Head of caudate nucleus (tissue), 42 donors: Measurements from ENCODE around the gene ARAP1.

Experiments
- DNase-seq, 42 donors: peaks; one replicate each; pipeline versions ENCODE4 v3.0.0 to v3.0.0-alpha.2; 2020 to 2021; ENCODE audit warnings: mixed read lengths in 7 of 42
- intact Hi-C: fragments of 100-400 bp; cut with DNase I; formaldehyde crosslinking; loops from one replicate; pipeline ENCODE4 v1.15.0; 2022

The ARAP1 gene

DNA sequence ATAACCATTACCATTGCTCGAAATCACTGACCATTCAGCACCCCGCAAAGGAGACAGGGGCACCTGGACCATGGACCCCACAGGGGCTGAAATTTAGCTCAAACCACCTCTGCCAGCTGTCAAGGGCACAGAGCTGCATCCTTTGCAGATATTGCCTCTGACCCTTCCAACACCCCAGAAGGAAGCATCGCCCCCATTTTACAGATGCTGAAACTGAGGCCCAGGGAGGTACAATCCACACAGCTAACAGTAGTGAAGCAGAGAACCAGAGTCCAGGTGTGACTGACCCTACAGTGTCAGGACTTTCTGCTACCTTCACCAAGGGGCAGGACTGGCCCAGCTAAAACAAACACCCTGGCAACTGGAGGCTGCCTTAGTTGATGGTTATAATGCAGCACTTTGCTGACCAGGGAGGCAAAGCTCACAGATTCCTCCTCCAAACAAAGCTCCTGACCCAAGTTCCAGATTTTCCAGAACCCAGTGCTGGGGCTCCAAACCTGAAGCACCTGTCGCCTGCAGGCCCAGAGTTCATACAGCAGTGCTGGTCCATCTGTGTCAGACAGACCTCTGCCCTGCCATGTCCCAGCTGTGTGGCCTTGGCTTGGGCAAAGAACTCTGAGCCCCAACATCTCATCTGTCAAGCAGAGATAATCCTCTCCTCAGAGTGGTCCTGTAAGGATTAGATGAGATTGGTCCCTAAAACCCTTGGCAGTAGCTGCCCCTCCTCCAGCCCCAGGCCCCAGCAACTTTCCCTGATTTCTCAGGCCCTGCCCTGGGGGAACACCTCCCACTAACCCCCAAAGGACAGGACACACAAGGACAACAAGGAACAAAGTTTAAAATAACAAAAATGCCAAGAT, 15.2 kb upstream of the ARAP1 start:
- intact Hi-C loops, result no loop called here
- DNase-seq, result no peak

DNA sequence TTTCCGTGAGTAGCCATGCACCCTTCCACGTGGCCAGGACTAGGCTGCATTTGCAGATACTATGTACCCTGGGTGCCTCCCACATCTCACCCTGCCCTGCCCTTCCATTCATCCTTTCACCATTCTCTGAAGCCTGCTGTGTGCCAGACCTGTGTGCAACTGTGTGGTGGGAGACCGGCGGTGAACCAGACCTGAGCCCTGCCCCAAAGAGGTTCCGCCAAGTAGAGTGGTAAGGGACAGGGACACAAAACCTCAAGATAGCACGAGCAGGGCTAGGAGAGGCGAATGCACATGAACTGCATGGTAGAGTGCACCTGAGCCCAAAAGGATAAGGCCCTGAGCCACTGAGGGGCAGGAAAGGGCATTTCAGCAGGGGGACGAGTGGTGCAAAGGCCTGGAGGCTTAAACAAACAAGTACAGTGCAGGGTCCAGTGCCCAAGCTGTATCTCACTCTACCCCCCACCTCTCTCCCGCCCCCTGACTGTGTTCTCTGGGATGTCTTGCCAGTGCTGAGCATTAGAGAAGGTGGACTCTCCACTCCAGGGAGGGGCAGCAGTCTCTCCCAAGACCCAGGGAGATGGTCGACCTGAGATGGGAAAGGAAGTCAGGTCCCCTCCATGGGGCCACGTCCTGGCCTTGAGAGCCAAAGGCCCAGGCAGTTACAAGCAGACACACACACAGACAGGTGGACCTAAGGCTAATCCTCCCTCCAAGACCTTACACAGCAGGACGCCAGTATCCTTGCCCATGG, 14.1 kb upstream of the ARAP1 start:
- DNase-seq, result no peak
- intact Hi-C loops, result no loop called here

DNA sequence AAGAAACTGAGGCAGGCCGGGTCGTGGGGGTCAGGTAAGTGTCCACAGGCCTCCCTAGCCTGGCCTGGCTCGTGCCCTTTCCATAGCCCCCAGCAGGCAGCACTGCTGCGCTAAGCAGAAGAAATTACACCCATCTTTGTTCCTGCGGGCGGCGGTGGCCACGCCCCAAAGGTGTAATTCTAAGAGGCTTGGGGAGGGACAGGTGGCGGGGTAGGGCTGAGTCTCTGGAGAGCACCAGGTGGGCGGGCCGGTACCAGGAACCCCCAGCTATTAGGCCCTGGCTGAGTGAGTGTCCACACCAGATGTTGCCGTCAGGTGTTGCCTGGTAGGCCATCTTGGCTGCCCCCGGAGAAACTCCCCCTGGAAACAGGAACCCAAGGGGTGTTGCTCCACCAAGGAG, 12.3 kb upstream of the ARAP1 start:
- intact Hi-C loops, result no loop called here
- DNase-seq, result no peak

DNA sequence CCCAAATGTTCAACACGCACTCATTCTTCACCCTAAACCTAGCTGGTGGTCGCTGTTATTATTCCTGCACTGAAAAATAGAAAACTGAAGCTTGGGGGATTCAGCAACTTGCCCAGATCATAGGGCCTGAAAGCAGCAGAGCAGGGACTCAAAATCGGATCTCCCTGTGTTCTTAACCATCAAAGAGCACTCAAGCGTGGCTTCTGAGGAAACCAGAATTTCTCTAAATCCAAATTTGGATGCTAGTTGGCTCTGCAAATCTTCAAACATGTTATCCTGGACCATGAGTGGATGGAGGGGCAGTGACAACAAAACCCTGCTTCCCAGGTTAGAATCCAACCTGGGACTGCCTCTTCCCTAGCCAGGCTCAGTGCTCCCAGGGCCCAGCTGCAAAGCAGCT, 11.6 kb upstream of the ARAP1 start:
- DNase-seq, result no peak
- intact Hi-C loops, result no loop called here

DNA sequence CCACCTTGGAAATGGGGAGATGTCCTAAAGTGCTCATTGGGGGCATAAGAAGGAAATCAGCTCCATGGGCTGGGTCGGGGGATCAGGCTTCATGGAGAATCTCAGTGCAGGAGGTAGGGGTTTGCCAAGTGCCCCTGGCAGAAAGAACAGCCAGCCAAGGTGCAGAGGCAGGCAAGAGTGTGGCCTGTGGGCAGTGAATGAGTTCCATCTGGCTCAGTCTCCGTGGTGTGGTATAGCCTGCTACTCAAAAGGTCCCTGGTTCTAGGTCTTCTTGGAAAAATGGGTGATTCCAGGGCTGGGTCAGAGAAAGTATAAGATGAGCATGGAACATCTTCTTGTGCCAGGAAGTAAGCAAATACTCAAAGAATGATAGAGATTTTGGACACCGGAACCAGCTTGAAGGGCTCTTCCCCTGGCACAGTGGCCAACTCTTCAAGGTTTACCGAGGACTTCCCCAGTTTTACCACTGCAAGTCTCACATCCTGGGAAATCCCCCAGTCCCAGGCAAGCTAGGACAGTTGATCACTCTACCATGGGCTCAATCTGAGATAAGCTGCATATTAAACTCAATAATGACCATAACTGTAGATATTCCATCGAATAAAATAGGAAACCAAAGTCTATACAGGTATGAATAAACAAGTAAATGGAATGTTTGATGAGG, 10.6 kb upstream of the ARAP1 start:
- no peak for DNase-seq
- intact Hi-C loops, result no loop called here

DNA sequence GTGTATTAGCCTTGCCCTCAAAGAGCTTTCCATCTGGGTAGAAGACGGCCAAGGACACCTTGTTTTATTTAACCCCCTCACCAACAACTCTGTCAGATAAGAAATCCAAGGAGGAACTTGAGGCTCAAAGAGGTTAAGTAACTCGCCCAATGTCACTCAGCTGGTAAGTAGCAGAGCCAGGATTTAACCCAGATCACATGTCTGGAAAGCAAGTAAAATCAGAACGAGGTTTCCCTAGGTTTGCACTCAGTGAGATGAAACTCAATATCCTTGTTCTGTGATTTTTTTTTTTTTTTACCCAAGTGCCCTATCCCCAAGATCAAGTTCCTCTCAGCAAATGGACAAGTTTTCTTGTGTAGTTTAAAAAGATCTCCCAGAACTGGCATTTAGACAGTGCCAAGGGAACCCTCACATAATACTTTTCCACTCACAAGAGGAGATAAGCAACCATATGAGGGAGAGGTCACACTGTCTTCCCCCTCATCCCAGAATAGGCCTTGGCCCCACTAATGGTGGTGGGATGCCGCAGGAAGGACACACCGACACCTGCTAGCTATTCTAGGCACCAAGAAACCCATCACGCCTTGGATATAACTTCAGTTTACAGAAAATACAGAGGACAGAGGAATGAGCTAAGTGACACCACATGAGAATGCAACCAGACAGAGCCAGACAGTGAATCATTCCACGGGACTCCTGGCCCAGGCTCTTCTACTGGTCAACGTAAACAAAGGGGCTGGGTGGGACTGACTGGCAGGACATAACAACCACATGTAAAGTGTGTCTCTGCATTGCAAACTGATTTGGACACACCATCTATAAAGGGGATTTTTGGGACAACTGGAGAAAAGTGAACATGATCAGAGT, 8.6 kb upstream of the ARAP1 start:
- DNase-seq, result no peak
- intact Hi-C loops, result no loop called here

DNA sequence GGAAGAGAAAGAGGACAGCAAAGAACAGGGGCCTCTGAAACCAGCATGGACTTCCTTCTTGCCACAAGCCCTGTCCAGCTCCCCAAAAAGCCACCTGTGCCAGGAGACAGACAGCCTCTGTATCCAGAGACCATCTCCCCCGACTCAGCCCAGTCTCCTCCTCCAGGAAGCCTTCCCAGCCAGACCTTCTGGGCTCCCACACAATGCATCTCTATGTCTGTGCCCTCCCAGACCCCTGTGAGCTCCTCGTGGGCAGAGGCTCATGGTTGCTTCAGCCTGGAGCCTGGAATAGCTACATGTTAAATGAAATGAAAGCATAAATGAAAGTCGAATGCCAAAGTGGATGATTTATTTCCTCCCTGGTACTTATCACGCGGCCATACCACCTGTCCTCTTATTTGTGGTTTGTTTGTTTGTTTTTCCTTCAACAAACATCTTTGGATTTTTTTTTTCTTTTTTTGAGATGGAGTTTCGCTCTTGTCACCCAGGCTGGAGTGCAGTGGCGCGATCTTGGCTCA, 7.3 kb upstream of the ARAP1 start:
- no peak for DNase-seq
- intact Hi-C loops, result no loop called here

DNA sequence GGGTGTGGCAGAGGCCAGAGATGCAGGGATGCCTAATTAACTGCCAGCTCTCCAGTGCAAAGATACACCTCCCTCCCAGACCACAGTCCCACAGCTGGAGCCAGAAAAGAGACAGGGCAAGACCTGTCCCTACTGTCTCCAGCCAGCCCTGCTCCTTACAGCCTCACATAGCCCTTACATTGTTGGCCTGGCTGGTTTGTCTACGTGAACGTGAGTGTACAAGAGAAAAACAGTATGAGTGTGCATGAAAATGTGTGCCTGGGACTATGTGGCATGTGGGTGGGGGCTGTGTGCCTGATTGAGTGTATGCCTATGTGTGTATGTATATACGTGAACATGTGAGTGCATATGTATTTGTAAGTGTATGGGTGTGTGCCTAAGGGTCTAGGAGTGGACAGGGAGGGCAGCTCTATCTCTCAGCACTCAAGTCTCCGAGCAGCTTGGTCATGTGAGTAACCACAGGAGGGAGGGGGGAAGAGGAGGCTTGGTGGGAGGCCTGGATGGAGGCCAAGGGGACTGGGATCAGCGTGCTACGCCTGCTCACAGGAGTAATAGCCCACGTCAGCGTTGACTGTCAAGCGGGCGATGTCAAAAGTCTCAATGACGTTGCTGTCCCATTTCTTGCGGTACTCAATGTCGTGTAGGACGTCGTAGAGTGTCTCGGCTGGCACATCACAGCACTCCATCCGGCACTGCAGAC, 6.6 kb upstream of the ARAP1 start:
- DNase-seq, result peak in 3 of 42 donors; percentile 41 to 73 (median 61)
- intact Hi-C loops, result no loop called here

DNA sequence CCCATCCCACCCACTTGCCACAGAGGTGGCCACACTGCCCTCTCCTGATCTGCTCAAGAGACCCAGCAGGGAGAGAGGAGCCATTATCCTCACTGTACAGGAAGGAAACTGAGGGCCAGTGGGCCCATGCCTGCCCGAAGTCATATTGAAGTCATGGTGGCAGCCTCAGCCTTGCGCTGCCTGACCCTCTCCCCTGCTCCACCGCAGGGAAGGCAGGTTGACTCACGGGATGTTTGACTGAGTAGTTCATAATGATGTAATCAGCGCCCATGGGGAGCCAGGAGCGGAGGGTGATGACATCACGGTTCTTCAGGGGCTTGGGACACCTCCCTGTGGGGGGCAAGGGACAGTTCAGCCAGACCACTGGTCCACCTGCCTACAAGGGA, 6.1 kb upstream of the ARAP1 start:
- intact Hi-C loops, result no loop called here
- no peak for DNase-seq

DNA sequence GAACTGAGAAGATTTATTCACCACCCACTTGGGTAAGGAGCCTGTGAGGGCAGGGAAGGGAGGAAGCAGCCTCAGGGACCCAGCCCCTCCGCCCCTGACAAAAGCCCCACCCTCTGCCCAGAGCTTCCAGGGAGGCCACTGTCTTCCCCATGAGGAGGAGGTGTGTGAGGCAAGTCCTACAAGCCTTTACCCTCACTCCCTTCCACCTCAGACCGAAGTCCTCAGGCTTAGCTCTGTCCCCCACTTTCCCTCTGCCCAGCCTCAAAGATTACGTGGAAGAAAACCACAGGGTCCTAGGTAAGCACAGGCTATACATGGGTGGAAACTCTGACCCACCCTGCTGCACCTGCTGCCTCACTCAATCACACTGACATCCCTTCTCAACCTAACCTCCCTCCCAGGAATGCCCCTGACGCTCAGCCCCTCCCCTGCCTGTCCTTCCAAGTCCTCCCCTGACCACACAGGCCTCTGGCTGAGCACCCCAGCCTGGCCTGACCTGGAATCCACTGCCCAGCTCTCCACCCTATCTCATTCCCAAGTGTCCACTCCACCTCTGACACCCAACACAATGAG, 3.6 kb upstream of the ARAP1 start:
- no peak for DNase-seq
- intact Hi-C loops, result no loop called here

DNA sequence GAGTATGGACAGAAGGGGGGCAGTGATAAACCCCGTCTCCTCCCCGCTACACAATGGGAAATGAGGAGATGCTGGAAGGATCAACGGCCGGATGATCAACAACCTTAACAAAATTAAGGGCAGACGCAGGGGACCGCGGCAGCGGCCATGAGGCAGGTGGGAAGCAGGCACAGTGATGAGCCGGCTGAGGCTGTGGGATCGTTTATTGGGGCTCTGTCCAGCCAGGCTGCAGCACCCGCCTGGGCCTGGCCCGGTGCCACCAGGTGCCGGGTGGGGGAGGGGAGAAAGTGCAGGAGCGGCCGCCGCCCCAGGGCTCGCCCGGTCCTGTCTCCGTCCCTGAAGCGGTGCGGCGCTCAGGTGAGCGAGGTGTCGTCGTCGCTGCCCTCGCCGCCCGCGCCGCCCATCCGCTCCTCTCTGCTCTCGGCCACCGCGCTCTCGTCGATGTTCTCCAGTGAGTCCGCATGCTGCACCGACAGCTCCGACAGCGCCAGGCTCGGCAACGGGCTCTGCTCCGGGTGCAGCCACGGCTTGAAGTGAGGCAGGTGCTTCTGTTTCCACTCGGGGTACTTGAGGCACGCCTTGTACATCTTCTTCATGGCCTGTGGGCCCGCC, 2.4 kb upstream of the ARAP1 start:
- intact Hi-C loops, result no loop called here
- DNase-seq, result no peak

DNA sequence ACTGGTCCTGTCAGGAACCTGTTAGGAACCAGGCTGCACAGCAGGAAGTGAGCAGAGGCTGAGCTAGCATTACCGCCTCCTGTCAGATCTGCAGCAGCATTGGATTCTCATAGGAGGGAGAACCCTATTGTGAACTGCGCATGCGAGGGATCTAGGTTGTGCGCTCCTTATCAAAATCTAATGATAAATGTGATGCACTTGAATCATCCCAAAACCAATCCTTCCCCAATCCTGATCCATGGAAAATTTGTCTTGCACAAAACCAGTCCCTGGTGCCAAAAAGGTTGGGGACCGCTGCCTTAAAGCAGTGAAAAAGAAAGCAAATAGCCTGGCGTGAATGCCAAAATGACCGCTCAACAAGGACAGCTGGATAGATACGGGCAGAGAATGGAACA, 1.9 kb upstream of the ARAP1 start:
- intact Hi-C loops, result no loop called here
- no peak for DNase-seq

DNA sequence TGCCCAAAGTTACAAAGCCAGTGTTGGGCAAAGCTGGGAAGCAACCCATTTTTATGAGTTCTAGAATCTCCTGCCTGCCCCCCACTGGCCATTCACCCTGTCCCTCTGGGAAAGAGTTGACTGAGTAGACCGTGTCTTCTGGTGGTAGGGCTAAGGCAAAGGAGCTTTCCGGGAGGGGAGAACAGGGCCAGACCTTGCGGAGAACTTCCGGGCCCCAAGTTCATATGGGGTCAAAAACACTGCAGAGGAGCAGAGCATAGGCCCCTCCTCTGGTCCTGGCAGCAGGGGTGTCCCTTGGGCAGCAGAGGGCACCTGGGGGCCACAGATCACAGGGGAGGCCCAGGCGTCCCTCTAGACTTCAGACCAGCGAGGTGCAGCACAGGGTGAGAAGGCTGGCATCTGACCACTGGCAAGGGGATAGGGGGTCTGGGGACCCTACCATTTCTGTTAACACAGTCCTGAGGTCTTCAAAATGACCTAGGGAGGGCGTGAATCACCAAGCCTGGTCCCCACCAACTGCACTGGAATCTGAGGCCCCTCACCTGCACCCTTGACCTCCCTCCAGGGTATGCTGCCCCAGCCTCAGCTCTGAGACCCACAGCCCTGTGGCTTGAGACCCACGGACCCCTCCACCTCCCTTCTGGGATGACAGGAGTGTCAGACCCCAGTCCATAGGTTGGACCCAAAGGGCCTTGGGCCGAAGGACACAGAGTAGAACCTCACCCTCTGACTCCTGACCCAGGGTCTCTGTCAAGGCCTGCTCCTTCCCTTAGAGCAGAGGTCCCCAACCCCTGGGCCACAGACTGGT, 1.3 kb upstream of the ARAP1 start:
- intact Hi-C loops, result no loop called here
- peak in 17 of 42 donors; percentile 30 to 80 (median 49) for DNase-seq

DNA sequence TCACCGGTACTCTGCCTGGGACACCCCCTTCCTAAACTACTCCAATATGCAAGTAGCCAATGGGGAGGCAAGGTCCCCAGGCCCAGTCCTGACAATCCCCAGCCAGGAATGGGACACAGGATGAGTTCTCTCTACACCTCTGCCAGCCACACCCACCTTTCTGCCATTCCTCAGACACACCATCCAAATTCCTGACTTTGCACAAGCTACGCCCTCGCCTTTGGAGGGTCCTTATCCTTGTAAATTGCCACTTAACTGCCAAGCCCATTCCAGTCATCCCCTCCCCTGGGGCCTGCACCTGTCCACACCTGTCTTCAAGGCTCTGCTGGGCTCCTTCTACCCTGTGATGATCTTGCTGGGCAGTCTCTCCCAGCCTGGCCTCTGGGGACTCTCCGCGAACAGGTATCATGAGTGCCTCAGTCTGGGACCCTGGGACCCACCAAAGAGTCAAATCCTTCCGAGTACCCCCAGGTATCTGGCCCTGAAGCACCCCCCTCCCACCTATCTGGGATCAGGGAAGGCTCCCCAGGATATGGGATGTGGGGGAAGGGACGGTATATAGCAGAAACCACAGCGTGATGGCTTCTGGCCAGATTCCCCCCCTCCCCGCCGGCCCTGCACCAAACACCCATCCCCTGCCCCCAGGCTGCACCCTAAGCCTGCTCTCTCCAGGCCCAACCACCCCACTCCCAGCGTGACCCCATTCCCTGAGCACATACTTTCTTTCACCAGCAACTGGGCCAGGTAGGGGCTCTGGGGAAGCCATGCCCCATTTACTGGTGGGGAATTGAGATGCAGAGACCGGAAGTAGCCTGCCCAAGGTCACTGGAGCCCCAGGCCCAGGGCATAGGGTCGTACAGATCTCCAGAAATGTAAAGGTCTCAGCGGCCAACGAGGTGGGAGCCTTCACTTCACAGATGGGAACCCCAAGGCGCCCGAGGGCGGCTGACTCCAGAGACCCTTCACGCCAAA, 806 bp downstream of the ARAP1 start:
- intact Hi-C loops, result no loop called here

DNA sequence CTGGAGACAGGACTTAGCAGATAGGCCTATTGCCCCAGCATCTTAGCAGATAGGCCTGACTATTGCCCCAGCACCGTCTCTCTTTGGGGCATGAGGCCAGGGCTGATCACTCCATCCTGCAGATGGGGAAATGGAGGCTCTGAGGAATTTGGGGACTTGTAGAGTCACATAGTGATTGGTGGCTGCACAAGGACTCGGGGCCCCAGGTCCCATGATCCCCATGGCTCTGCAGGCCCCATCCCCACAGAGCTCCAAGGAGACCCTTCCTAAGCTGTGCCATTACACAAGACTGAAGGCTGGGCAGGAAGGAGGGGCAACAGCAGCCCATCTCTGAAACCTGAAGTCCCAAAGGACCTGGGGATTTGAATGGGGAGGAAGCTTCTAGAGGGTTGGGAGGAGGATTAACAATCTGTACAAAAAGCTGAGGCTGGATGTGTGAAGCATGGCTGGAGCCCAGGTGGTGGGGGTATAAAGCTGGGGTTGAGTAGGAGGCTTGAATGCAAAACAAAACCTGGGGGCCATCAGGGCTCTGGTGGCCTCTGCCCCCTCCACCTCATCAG, 1.6 kb downstream of the ARAP1 start:
- DNase-seq, result peak in 1 of 42 donors; percentile 35

More for the DNA sequence above, 806 bp downstream of the ARAP1 start:
- no peak for DNase-seq

More for the DNA sequence above, 1.6 kb downstream of the ARAP1 start:
- intact Hi-C loops, result no loop called here
